ENCODE results near the gene CHRNB2. TPM values are rescaled to one million over a fixed set of nuclear protein-coding genes. Genes with fewer than 3 reads are reported as not detected.

Gene CHRNB2
- total and polyA plus RNA-seq, 2 donors (not counting 3 experiments of a cell fraction or from before 2014, with no cell fraction given), result not detected

DNA sequence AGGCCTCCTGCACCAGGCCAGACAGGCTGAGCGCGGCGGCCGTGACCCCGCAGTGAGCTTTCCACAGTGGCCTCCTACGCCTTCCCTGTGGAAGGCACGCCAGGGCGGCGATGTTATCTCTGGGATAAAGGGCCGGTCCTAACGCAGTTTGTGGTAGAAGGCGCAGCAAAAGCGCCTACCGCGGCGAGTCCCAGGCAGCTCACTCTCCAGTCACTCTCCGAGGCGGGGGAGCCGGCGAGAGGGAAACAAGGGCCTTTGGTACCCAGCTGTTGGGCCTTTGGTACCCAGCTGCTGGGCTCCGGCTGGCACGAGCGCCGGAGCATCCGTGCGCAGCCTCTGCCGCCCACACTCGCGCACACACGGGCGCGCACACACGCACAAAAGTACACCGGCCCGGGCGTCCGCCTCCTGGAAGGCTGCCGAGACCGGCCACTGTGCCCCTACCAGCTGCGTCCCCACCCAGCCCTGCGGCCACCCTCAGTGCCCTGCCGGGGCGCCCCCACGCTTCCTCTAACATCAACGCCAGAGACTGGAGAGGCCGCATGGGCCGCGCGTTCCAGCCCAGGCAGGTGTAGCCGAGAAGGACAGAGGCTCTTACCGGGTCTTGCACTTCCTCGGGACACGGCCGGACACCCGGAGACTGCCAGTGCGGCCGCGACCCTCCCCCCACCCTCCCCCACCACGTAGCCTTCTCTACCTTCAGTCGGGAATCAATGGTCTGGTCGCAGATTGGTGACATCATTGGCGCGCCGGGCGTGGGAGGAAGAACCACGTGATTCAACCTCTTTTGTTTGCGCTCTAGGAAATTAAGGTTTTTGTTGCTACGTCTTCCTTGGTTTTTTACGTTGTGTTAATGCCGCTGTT lies 59.9 kb downstream of the CHRNB2 start:
- peak overlapping the region; percentile 72 to 99 (median 73) for H3K4me3 ChIP-seq (replicated peaks in 1 of 3; ENCODE audit: insufficient read depth in 1 of 3, low read depth in 1 of 3, low read length in 3 of 3)
- FAIRE-seq (peak; percentile 93), DNase-seq (ENCODE audit: low read depth, low spot score) (peak; percentile 89)
- peaks cover 50% of the 10 kb centered on the region for H3K79me2 ChIP-seq (ENCODE audit: control insufficient read depth, insufficient read depth, low read length)
- H3K27ac ChIP-seq (ENCODE audit: insufficient read depth, low read depth, low read length), result peak overlapping the region; percentile 86
- TF ChIP-seq MYC (IDR thresholded peaks at IDR 0.05; ENCODE audit: low read depth, low read length), result peak; percentile 79
- TF ChIP-seq, protein P1, sequence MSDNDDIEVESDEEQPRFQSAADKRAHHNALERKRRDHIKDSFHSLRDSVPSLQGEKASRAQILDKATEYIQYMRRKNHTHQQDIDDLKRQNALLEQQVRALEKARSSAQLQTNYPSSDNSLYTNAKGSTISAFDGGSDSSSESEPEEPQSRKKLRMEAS (IDR thresholded peaks at IDR 0.05; ENCODE audit: insufficient read depth, insufficient read length), result peak; percentile 88
- TF ChIP-seq, protein P2, sequence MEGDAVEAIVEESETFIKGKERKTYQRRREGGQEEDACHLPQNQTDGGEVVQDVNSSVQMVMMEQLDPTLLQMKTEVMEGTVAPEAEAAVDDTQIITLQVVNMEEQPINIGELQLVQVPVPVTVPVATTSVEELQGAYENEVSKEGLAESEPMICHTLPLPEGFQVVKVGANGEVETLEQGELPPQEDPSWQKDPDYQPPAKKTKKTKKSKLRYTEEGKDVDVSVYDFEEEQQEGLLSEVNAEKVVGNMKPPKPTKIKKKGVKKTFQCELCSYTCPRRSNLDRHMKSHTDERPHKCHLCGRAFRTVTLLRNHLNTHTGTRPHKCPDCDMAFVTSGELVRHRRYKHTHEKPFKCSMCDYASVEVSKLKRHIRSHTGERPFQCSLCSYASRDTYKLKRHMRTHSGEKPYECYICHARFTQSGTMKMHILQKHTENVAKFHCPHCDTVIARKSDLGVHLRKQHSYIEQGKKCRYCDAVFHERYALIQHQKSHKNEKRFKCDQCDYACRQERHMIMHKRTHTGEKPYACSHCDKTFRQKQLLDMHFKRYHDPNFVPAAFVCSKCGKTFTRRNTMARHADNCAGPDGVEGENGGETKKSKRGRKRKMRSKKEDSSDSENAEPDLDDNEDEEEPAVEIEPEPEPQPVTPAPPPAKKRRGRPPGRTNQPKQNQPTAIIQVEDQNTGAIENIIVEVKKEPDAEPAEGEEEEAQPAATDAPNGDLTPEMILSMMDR (IDR thresholded peaks at IDR 0.05; ENCODE audit: extremely low read depth in 1 of 2, insufficient read depth in 1 of 2, low read depth in 1 of 2, low read length in 2 of 2), result no peak
- no peak for TF ChIP-seq POLR2A (IDR thresholded peaks at IDR 0.05; ENCODE audit: low read depth, low read length)
- no peak for TF ChIP-seq JUN (IDR thresholded peaks at IDR 0.05; ENCODE audit: borderline replicate concordance, insufficient read depth, insufficient read length, low read depth)
- peak; percentile 72 for TF ChIP-seq GATA2 (IDR thresholded peaks at IDR 0.05; ENCODE audit: insufficient read depth, insufficient read length, low read depth, low read length)
- TF ChIP-seq EZH2 (IDR thresholded peaks at IDR 0.05; ENCODE audit: borderline replicate concordance, low read depth, low read length, severe bottlenecking), result no peak
- TF ChIP-seq FOS (IDR thresholded peaks at IDR 0.05; ENCODE audit: borderline replicate concordance, insufficient read depth, low read length), result no peak
- peak; percentile 56 for TF ChIP-seq POLR2AphosphoS5 (IDR thresholded peaks at IDR 0.05; ENCODE audit: insufficient read depth, low read depth, low read length)
- peaks cover 3% of the 10 kb centered on the region for H4K20me1 ChIP-seq (replicated peaks; ENCODE audit: control insufficient read depth, extremely low read depth, insufficient read depth, low read length)
- dilution Hi-C loops (cut with MboI; ENCODE audit: extremely low pct_ligation_motif_present, low sequenced_read_pairs), result no loop called here
- BruUV-seq (replicated peaks), result no TSS peak
- H3K36me3 ChIP-seq (ENCODE audit: control insufficient read depth in 2 of 2, extremely low read depth in 1 of 2, insufficient read depth in 2 of 2, low read length in 2 of 2), result peaks cover 0 to 4% of the 10 kb centered on the region in 2 experiments
- peaks cover 7% of the 10 kb centered on the region for H3K4me1 ChIP-seq (ENCODE audit: control insufficient read depth, extremely low read depth, insufficient read depth, low read length)
- ChIA-PET POLR2A (no interaction called here), CTCF (interaction anchor here (0.8 to 1.5 kb wide), 5 partner anchors 15 to 251 kb away, joined by 3 to 4 read pairs (median 3); no protein-coding TSS in a partner anchor)
- H3K27me3 ChIP-seq (ENCODE audit: control insufficient read depth in 2 of 2, insufficient read depth in 2 of 2, low read length in 2 of 2), result peaks cover 3 to 13% of the 10 kb centered on the region in 2 experiments
- intact Hi-C loops (cut with micrococcal nuclease), result loop anchor here (1.0 to 2.0 kb wide), 2 partner anchors 19 to 103 kb away; partner anchors contain the start of gene ADAR
- H3K4me2 ChIP-seq (ENCODE audit: insufficient read depth, low read length), result peak overlapping the region; percentile 91
- no peaks in the 10 kb centered on the region for H3K9me1 ChIP-seq (replicated peaks; ENCODE audit: control insufficient read depth, extremely low read depth, insufficient read depth, low read length)
- H3K9me3 ChIP-seq (replicated peaks; ENCODE audit: control insufficient read depth, insufficient read depth, low read length), result no peaks in the 10 kb centered on the region
- peak overlapping the region; percentile 84 for H3K9ac ChIP-seq (replicated peaks; ENCODE audit: extremely low read depth, insufficient read depth, low read length)
- H2AFZ ChIP-seq (ENCODE audit: low read depth, low read length), result peak overlapping the region; percentile 94
